Fibroblast of villous mesenchyme (primary cell): Measurements from ENCODE around the gene SLC12A7. TPM values are rescaled to one million over a fixed set of nuclear protein-coding genes. Genes with fewer than 3 reads are reported as not detected.
"Not testable (repeated sequence)": the region's sequence is repeated elsewhere in the genome, so short reads cannot be mapped to it uniquely, and the experiment has no call there.

Source experiments
- DNase-seq: peaks from one replicate; pipeline ENCODE4 v3.0.0-alpha.2; 2010; ENCODE audit warnings: low read depth
- H3K4me3 ChIP-seq: 2 replicates; pipeline ENCODE4 v1.5.1; 2011; ENCODE audit warnings: low read depth, mild to moderate bottlenecking, low read length
- CTCF ChIP-seq: IDR thresholded peaks from 2 replicates; pipeline ENCODE4 v1.5.1; 2012; ENCODE audit warnings: low read depth, mild to moderate bottlenecking, low read length; ENCODE audit not compliant: insufficient read depth
- total RNA-seq: library from RNA; depleted of rRNA; stranded (reverse); fragments of >200 nt; gene quantifications from 2 replicates; pipeline ENCODE4 v1.2.3, GENCODE V29; 2012

SLC12A7 gene
- total RNA-seq, 1 donor = 9.5 TPM

GRCh38 chr5:1062761-1063568 is 48.9 kb downstream of the SLC12A7 start:
- no peak for TF ChIP-seq CTCF
- no peak for DNase-seq
- no peak overlapping the region for H3K4me3 ChIP-seq

- no peak overlapping the region for H3K4me3 ChIP-seq
- TF ChIP-seq CTCF = no peak
- DNase-seq = no peak
Observed at GRCh38 chr5:1061916-1062315, 49.9 kb downstream of the SLC12A7 start.

GRCh38 chr5:1061292-1061691 is 50.6 kb downstream of the SLC12A7 start:
- not testable (repeated sequence) for DNase-seq, H3K4me3 ChIP-seq

GRCh38 chr5:1060535-1060981 is 51.3 kb downstream of the SLC12A7 start:
- no peak overlapping the region for H3K4me3 ChIP-seq
- TF ChIP-seq CTCF = no peak
- DNase-seq = no peak

- DNase-seq = no peak
- no peak for TF ChIP-seq CTCF
- H3K4me3 ChIP-seq = no peak overlapping the region
Observed at GRCh38 chr5:1059884-1060263, 52.0 kb downstream of the SLC12A7 start.

- H3K4me3 ChIP-seq = no peak overlapping the region
- DNase-seq = no peak
Observed at GRCh38 chr5:1058988-1059883, 52.6 kb downstream of the SLC12A7 start.

More at GRCh38 chr5:1058988-1059883, 52.6 kb downstream of the SLC12A7 start:
- no peak for TF ChIP-seq CTCF
